NOMO-1 treated with DMSO at 0.1 percent for 48 hours (cell line): ENCODE results near the gene REM2.
A peak's percentile ranks its signal among the peaks of the same experiment; 100 is the strongest.

Source experiments
- DNase-seq: peaks from one replicate; lab custom pipeline; 2025; ENCODE audit not compliant: unreplicated experiment; lab: John Stamatoyannopoulos, UW

The REM2 gene

DNA sequence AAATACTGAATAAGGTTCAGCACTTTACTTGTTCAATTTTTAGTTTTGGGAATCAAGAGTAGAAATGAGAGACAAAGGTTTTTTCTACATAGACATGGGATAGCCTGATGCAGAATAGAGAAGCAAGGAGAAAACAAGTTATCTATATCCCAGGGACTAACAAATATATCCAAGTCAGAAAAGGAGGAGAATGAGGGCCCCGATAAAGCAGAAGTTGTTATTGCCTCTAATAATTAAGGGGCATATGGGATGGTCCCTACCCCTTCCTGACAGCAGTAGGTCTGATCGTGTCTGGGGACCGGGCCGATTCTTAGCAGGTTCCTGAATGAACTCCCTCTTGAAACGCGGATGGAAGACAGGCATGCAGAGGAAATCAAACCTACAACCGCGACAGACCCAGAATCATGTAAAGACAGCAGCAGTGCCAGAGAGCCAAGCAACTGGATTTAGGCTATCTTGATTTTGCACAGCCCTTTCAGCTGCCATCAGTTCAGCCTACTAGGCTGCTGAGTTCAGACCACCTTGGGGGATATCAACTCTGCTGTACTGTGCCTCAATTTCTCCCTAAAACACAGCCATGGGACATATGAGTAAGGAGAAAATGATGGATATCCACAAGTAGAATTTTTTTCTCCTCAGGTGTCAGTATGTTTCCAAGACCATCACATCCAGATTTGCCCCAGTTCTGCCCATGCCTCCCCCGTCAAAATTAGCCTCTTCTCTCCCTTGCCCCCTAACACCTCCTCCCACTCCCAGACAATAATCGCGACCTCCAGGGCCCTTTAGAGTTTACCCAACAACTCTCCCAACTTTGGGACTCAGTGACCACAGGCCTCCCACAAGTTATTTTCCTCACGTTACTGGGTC lies 45.4 kb downstream of the REM2 start:
- no peak for DNase-seq

- DNase-seq = peak; percentile 100
Measured at GRCh38 chr14:22929104-22929960, 46.3 kb downstream of the REM2 start, which contains the start of gene PRMT5. Gene PRMT5, minus strand, starts transcription at chr14:22929376. Its CDS starts 15 bp downstream, at chr14:22929361.

DNA sequence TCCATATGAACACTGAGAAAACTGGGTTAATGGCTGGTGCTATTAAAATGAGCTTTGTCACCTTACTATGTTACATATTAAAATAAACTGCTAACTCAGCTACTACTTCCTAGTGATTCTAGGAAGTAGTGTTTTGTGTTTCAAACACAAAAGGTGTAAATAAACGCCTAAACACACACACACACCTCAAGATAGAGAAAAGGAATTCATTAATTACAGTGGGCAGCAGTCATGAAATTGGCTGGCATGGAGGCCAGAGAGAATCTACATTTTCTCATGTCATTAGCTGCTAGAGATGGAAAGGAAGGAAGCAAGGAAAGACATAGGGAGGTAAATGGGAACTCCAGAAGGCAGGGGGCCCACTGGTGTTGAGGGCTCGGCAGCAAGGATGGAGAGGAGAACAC lies 46.9 kb downstream of the REM2 start:
- no peak for DNase-seq

DNA sequence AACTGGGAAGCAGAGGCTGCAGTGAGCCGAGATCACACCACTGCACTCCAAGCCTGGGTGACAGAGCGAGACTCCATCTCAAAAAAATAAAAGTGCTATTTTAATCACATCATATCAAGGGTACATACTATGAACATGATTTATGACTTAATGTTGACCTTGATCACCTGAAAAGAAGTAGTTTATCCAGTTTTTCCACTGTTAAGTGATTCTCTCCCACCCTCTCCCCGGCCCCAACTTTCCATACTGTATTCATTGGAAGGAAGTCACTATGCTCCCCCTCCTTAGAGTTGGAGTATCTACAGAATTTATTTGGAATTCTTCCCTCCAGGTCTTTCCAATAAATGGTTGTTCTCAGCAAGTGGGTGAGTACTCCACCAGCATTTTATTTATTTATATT lies 49.1 kb downstream of the REM2 start:
- no peak for DNase-seq

GRCh38 chr14:22935156-22935555 lies 52.1 kb downstream of the REM2 start:
- DNase-seq = no peak
